Activated T-cell treated with anti-CD3 and anti-CD28 coated beads, Interleukin-2, amount 50 U/mL, for 24 hours (primary cell): ENCODE measurements around the gene PARVB.

Experiments
- DNase-seq: peaks from one replicate; pipeline ENCODE4 v3.0.0-alpha.2; 2020
- H3K27ac Mint-ChIP-seq: 2 replicates; pipeline ENCODE4 v1.8.0; 2020; ENCODE audit warnings: mild to moderate bottlenecking, mixed read lengths
- H3K27me3 Mint-ChIP-seq: 2 replicates; pipeline ENCODE4 v1.8.0; 2020; ENCODE audit warnings: mixed read lengths
- H3K36me3 Mint-ChIP-seq: 2 replicates; pipeline ENCODE4 v1.8.0; 2020; ENCODE audit warnings: low read depth, mixed read lengths
- H3K4me1 Mint-ChIP-seq: 2 replicates; pipeline ENCODE4 v1.8.0; 2020; ENCODE audit warnings: low read depth, mixed read lengths
- H3K4me3 Mint-ChIP-seq: 2 replicates; pipeline ENCODE4 v1.8.0; 2020; ENCODE audit warnings: mild to moderate bottlenecking, moderate library complexity, mixed read lengths
- H3K9me3 Mint-ChIP-seq: 2 replicates; pipeline ENCODE4 v1.8.0; 2020; ENCODE audit warnings: mixed read lengths

PARVB gene

GRCh38 chr22:44159221-44159620, 135.1 kb downstream of the PARVB start:
- Mint-ChIP-seq H3K27ac (no peak overlapping the region), H3K4me1 (no peaks in the 10 kb centered on the region), H3K36me3 (peaks cover 8% of the 10 kb centered on the region), H3K27me3 (no peaks in the 10 kb centered on the region), H3K9me3 (no peaks in the 10 kb centered on the region), H3K4me3 (no peak overlapping the region)
- no peak for DNase-seq

DNA sequence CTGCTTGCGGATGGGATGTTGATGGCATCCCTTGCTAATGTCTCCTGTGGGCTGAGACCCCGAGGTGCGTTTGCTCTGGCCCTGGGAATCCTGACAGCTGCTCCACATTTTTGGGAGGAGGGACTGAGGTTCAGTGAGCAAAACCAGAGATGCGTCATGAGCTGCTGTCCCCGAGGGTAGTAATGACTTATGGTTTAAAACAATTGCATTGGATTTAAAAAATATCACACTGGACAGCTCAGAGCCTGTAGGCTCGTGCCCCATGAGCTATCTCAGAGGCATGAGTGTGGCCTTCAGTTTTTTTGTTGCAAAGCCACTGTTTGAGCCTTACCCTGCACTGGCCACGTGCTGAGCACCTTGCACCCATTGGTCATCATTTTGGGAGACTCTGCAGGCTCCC, 135.7 kb downstream of the PARVB start:
- DNase-seq: no peak
- Mint-ChIP-seq H3K27ac (no peak overlapping the region), H3K4me3 (no peak overlapping the region), H3K4me1 (no peaks in the 10 kb centered on the region), H3K9me3 (no peaks in the 10 kb centered on the region), H3K27me3 (no peaks in the 10 kb centered on the region), H3K36me3 (peaks cover 8% of the 10 kb centered on the region)

GRCh38 chr22:44160421-44160820, 136.3 kb downstream of the PARVB start:
- Mint-ChIP-seq H3K27ac (no peak overlapping the region), H3K9me3 (no peaks in the 10 kb centered on the region), H3K27me3 (no peaks in the 10 kb centered on the region), H3K4me1 (no peaks in the 10 kb centered on the region), H3K4me3 (no peak overlapping the region), H3K36me3 (peaks cover 8% of the 10 kb centered on the region)
- no peak for DNase-seq

- Mint-ChIP-seq H3K27ac (no peak overlapping the region), H3K4me1 (no peaks in the 10 kb centered on the region), H3K9me3 (no peaks in the 10 kb centered on the region), H3K4me3 (no peak overlapping the region), H3K36me3 (peaks cover 8% of the 10 kb centered on the region), H3K27me3 (no peaks in the 10 kb centered on the region)
- DNase-seq: no peak
These were observed 137.6 kb downstream of the PARVB start for GRCh38 chr22:44161673-44162072.

DNA sequence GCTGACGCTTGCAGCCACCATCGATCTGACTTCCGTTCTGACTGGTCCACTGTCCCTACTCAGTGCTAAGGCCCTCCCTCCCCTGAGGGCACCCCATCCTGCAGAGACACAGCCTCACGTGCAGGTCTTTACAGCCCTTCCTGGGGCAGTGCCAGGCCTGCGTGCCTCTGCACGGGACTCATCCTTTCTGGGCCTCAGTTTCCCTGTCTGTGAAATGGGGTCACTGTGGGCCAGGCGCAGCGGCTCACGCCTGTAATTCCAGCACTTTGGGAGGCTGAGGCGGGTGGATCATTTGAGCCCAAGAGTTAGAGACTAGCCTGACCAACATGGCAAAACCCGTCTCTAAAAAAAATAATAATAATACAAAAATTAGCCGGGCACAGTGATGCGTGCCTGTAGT, 138.9 kb downstream of the PARVB start:
- Mint-ChIP-seq H3K4me1 (no peaks in the 10 kb centered on the region), H3K27ac (no peak overlapping the region), H3K36me3 (peaks cover 7% of the 10 kb centered on the region), H3K27me3 (no peaks in the 10 kb centered on the region), H3K4me3 (no peak overlapping the region), H3K9me3 (no peaks in the 10 kb centered on the region)
- DNase-seq: no peak

GRCh38 chr22:44163536-44163935, 139.4 kb downstream of the PARVB start:
- Mint-ChIP-seq H3K36me3 (peaks cover 5% of the 10 kb centered on the region), H3K4me1 (no peaks in the 10 kb centered on the region), H3K4me3 (no peak overlapping the region)

DNA sequence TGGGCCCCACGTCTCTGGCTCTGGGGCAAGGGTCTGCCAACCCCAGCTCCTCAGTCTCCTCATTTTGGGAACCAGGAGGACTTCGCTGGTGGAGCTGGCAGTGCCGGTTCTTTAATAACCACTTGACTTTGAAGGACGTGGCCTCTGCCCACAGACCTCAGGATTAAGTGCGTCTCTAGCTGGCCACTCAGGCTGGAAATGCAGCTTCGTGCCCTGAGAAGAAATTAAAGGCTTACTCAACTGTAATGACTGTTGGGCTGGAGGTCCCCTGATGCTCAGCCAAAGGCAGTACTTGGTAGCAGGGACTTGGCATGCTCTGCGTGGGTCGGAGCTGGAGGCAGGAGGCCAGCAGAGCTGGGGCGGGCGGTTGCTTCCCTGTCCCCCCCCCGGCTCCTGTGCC, 139.9 kb downstream of the PARVB start:
- Mint-ChIP-seq H3K4me3 (no peak overlapping the region), H3K27me3 (no peaks in the 10 kb centered on the region), H3K36me3 (peaks cover 3% of the 10 kb centered on the region), H3K9me3 (no peaks in the 10 kb centered on the region), H3K27ac (no peak overlapping the region), H3K4me1 (no peaks in the 10 kb centered on the region)
- DNase-seq: no peak

More at GRCh38 chr22:44163536-44163935, 139.4 kb downstream of the PARVB start:
- Mint-ChIP-seq H3K9me3 (no peaks in the 10 kb centered on the region), H3K27ac (no peak overlapping the region), H3K27me3 (no peaks in the 10 kb centered on the region)
- DNase-seq: no peak

DNA sequence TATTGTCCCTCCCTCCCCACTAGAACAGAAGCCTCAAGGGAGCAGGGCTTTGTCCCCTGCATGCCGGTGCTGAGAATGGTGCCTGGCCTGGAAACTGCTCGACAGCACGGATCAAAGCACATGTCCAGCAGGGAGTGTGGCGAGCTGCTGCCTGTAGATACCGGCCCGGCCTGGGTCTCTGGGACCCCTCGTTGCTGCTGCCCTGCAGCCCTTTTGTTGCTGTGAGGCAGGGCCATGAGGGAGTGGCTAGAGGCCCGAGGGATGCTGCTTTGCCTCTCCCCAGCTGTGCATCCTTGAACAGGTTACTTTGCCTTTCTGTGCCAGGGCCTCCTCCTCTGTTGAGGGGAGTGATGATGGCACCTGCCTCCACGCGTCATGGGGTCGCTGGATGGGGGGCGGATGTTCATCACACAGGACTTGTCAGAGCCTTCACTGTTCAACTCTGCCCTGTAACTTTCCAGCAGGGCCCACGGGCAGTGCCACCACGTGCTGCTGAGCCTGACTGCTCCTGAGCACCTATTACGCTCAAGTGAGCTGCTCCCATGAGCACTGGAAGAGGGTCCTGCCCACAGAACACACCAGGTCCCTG, 141.3 kb downstream of the PARVB start:
- DNase-seq: no peak
- Mint-ChIP-seq H3K27me3 (no peaks in the 10 kb centered on the region), H3K36me3 (no peaks in the 10 kb centered on the region), H3K9me3 (no peaks in the 10 kb centered on the region), H3K27ac (no peak overlapping the region), H3K4me1 (no peaks in the 10 kb centered on the region), H3K4me3 (no peak overlapping the region)

DNA sequence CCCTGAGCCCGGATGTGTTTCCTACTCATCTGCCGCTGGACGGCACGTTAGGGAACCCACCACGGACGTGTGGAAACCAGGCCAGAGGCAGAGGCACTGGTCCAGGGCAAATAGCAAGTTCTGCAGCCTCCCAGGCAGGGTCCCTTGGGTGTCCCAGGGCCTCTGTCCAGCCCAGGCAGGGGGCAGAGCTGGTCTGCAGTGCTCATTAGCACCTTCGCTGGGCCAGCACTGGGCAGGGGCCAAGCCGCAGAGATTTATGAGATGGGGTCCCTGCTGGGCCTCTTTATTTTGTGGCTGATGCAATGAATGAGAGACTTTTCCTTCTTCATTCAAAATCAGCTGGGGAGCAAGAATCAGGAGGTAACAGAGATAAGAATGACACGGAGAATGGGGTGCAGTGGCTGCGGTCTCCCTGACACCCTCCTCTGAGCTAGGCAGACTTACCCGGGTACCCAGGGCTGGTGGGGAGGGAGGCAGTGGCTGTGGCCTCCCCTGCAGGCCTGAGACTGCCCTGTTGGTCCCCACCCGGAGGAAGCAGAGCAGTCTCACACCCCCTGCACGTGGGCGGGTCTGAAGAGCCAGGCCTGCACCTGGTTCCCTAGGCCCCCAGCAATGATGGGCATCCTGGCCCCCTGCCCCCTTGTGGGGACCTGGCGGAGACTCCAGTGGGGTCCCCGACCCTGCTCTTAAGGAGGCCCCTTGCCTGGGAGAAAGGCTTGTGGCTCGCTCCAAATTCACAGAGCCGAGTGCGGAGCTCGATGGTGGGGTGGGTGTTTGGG, 142.6 kb downstream of the PARVB start:
- no peaks in the 10 kb centered on the region for H3K9me3 Mint-ChIP-seq
- no peak for DNase-seq
- H3K4me3 Mint-ChIP-seq: no peak overlapping the region
- no peaks in the 10 kb centered on the region for H3K4me1 Mint-ChIP-seq
- H3K27ac Mint-ChIP-seq: no peak overlapping the region
- H3K27me3 Mint-ChIP-seq: no peaks in the 10 kb centered on the region
- H3K36me3 Mint-ChIP-seq: no peaks in the 10 kb centered on the region

GRCh38 chr22:44167501-44167900, 143.4 kb downstream of the PARVB start:
- no peak overlapping the region for H3K27ac Mint-ChIP-seq
- no peaks in the 10 kb centered on the region for H3K9me3 Mint-ChIP-seq
- peaks cover 3% of the 10 kb centered on the region for H3K4me1 Mint-ChIP-seq
- H3K4me3 Mint-ChIP-seq: no peak overlapping the region
- DNase-seq: no peak
- no peaks in the 10 kb centered on the region for H3K27me3 Mint-ChIP-seq
- no peaks in the 10 kb centered on the region for H3K36me3 Mint-ChIP-seq

GRCh38 chr22:44168206-44168605, 144.1 kb downstream of the PARVB start:
- no peak overlapping the region for H3K4me3 Mint-ChIP-seq
- H3K36me3 Mint-ChIP-seq: no peaks in the 10 kb centered on the region
- H3K4me1 Mint-ChIP-seq: peaks cover 4% of the 10 kb centered on the region
- no peaks in the 10 kb centered on the region for H3K9me3 Mint-ChIP-seq
- no peak for DNase-seq
- no peaks in the 10 kb centered on the region for H3K27me3 Mint-ChIP-seq
- H3K27ac Mint-ChIP-seq: no peak overlapping the region

DNA sequence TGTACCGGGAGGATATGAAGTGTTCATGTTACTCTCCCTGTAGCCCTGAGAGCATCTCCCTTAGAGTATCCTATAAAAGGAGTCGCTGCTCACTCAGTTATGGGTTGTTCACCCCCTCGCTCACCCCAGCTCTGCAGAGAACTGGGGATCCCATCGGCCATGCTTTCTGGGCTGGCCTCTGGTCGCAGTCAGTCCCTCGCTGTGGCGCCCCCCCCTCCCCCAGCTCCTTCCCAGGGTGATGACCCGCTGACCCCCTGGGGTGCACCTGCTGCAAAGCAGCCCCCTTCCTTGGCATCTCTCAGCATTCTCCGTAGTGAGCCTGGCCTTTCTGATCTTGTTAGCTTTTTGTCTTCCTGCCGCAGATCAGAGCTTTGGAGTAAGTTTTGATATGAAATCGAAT, 146.4 kb downstream of the PARVB start:
- H3K9me3 Mint-ChIP-seq: no peaks in the 10 kb centered on the region

GRCh38 chr22:44171561-44171960, 147.5 kb downstream of the PARVB start:
- Mint-ChIP-seq H3K27ac (no peak overlapping the region), H3K27me3 (no peaks in the 10 kb centered on the region), H3K4me1 (peaks cover 4% of the 10 kb centered on the region), H3K4me3 (no peak overlapping the region), H3K9me3 (no peaks in the 10 kb centered on the region), H3K36me3 (no peaks in the 10 kb centered on the region)
- DNase-seq: no peak

More for the DNA sequence above, 146.4 kb downstream of the PARVB start:
- H3K4me3 Mint-ChIP-seq: no peak overlapping the region
- no peak for DNase-seq
- H3K27ac Mint-ChIP-seq: no peak overlapping the region
- H3K27me3 Mint-ChIP-seq: no peaks in the 10 kb centered on the region
- peaks cover 4% of the 10 kb centered on the region for H3K4me1 Mint-ChIP-seq
- H3K36me3 Mint-ChIP-seq: no peaks in the 10 kb centered on the region

- peaks cover 4% of the 10 kb centered on the region for H3K4me1 Mint-ChIP-seq
- H3K36me3 Mint-ChIP-seq: no peaks in the 10 kb centered on the region
- DNase-seq: no peak
- no peaks in the 10 kb centered on the region for H3K27me3 Mint-ChIP-seq
- H3K9me3 Mint-ChIP-seq: no peaks in the 10 kb centered on the region
- no peak overlapping the region for H3K27ac Mint-ChIP-seq
- no peak overlapping the region for H3K4me3 Mint-ChIP-seq
These were observed 148.4 kb downstream of the PARVB start for GRCh38 chr22:44172370-44173108.

GRCh38 chr22:44173154-44173553, 149.1 kb downstream of the PARVB start:
- Mint-ChIP-seq H3K36me3 (no peaks in the 10 kb centered on the region), H3K4me1 (peaks cover 4% of the 10 kb centered on the region), H3K4me3 (no peak overlapping the region), H3K9me3 (no peaks in the 10 kb centered on the region), H3K27ac (no peak overlapping the region), H3K27me3 (no peaks in the 10 kb centered on the region)
- DNase-seq: no peak
